Measurements from ENCODE around the gene DUOX2. TPM values are rescaled to one million over a fixed set of nuclear protein-coding genes. Genes with fewer than 3 reads are reported as not detected.

DUOX2 gene
- total and polyA plus RNA-seq, 2 of the 8 experiments (the other 6 are each of a cell fraction or from before 2014, with no cell fraction given), result 0.08 TPM; not detected in 1

DNA sequence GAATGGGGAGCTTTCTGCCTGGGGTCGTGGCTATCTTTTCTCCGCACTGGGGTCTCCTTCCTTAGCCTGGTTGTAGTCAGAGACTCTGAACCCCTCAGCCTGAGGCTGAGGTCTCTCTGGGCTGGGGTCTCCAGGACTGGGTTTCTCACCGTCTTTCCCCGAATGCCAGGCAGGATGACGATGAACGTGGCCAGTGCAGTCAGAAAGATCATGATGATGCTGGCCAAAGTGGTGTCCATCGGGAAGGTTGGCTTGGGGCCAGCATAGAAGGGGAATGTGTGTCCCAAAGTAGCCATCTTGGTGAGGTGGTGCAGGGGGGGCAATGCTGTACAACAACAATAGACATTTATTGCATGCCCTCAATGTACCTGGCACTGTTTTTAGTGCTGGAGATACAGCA lies 8.7 kb upstream of the DUOX2 start:
- Histone ChIP-seq H4K20me1 (replicated peaks in 1 of 2; ENCODE audit: control insufficient read depth in 1 of 2, insufficient read depth in 2 of 2, low read length in 2 of 2) (no peaks in the 10 kb centered on the region), H2BK120ac (replicated peaks; ENCODE audit: low read depth, low read length) (no peak overlapping the region), H3K79me2 (ENCODE audit: control insufficient read depth in 1 of 2, insufficient read depth in 2 of 2, low read length in 2 of 2) (no peaks in the 10 kb centered on the region), H3K27ac (ENCODE audit: low read depth, low read length) (no peak overlapping the region), H2BK15ac (ENCODE audit: low read length) (no peak overlapping the region), H3K18ac (ENCODE audit: extremely low read depth, low read length) (no peak overlapping the region), H2BK5ac (ENCODE audit: low read depth, low read length) (no peak overlapping the region), H3K9me3 (ENCODE audit: insufficient read depth in 2 of 2, low read depth in 1 of 2, low read length in 1 of 2) (no peaks in the 10 kb centered on the region), H3K9ac (replicated peaks in 1 of 4; ENCODE audit: extremely low read depth in 1 of 4, low read depth in 3 of 4, low read length in 3 of 4) (no peak overlapping the region), H4K8ac (ENCODE audit: extremely low read depth, insufficient read depth, low read length) (no peak overlapping the region), H3K4me1 (replicated peaks in 1 of 4; ENCODE audit: control insufficient read depth in 3 of 4, insufficient read depth in 4 of 4, low read length in 3 of 4) (peaks cover 0 to 2% (median 0%) of the 10 kb centered on the region in 4 experiments; a peak in 1 of 7 replicates), H2BK12ac (ENCODE audit: low read depth, low read length) (no peak overlapping the region), H3K27me3 (replicated peaks in 1 of 4; ENCODE audit: control insufficient read depth in 3 of 4, extremely low read depth in 1 of 4, insufficient read depth in 3 of 4, low read length in 3 of 4) (peaks cover 9 to 44% (median 25%) of the 10 kb centered on the region in 4 experiments), H4K5ac (ENCODE audit: insufficient read length, low read depth, low read length) (no peak overlapping the region), H3K4me2 (ENCODE audit: insufficient read depth in 1 of 2, low read depth in 2 of 2, low read length in 2 of 2) (no peak overlapping the region), H2BK20ac (ENCODE audit: low read length) (no peak overlapping the region), H2AK5ac (ENCODE audit: low read depth, low read length) (no peak overlapping the region), H3K4ac (replicated peaks; ENCODE audit: insufficient read length, low read depth, low read length) (no peak overlapping the region), H3K36me3 (ENCODE audit: control insufficient read depth in 2 of 4, insufficient read depth in 4 of 4, low read length in 3 of 4) (no peaks in the 10 kb centered on the region), H2AFZ (ENCODE audit: low read length) (no peak overlapping the region), H4K91ac (replicated peaks; ENCODE audit: insufficient read length, low read length) (no peak overlapping the region), H3K23me2 (ENCODE audit: low read depth, low read length) (no peaks in the 10 kb centered on the region), H3K14ac (ENCODE audit: insufficient read length) (no peak overlapping the region), H3K23ac (ENCODE audit: insufficient read length) (no peak overlapping the region), H3K4me3 (ENCODE audit: extremely low read depth in 1 of 4, insufficient read depth in 2 of 4, low read depth in 3 of 4, low read length in 4 of 4) (no peak overlapping the region), H3K56ac (replicated peaks; ENCODE audit: insufficient read length, low read depth, low read length) (no peak overlapping the region), H3K79me1 (ENCODE audit: low read depth, low read length) (no peaks in the 10 kb centered on the region)
- DNase-seq (ENCODE audit: low read depth in 1 of 2, low spot score in 2 of 2) (no peak), FAIRE-seq (no peak)
- 95% methylated on average over 7 of the region's 7 CpGs; no CpG with 5 or more reads in 1 of the 2 experiments for WGBS, 2 experiments (ENCODE audit: extremely low coverage in 1 of 2, insufficient coverage in 1 of 2, insufficient read length in 1 of 2, insufficient replicate concordance in 2 of 2, low coverage in 1 of 2, low lambda C conversion rate in 2 of 2, missing lambda C conversion rate in 1 of 2)
- CTCF ChIA-PET (ENCODE audit: partially characterized antibody), result interaction anchor here (0.8 to 6.0 kb wide), 9 partner anchors 8 to 88 kb away, joined by 3 to 57 read pairs (median 5); partner anchors contain the start of genes DUOX2 and DUOXA2
- POLR2A ChIA-PET (ENCODE audit: partially characterized antibody), result interaction anchor here (1.2 kb wide), 1 partner anchor 13 kb away, joined by 3 read pairs; no protein-coding TSS in a partner anchor
- no peak for TF ChIP-seq RNF2 (IDR thresholded peaks at IDR 0.05; ENCODE audit: borderline replicate concordance, low read depth, low read length, missing control alignments, poor library complexity, severe bottlenecking)
- no peak for TF ChIP-seq SAP30 (IDR thresholded peaks at IDR 0.05; ENCODE audit: insufficient read depth, insufficient replicate concordance, low read length)
- TF ChIP-seq POLR2A (IDR thresholded peaks at IDR 0.05; ENCODE audit: control extremely low read depth in 1 of 2, low read depth in 2 of 2, low read length in 2 of 2), result no peak
- TF ChIP-seq CHD2 (IDR thresholded peaks at IDR 0.05; ENCODE audit: low read length), result no peak
- TF ChIP-seq KDM5A (IDR thresholded peaks at IDR 0.05; ENCODE audit: low read length), result no peak
- TF ChIP-seq NANOG (IDR thresholded peaks at IDR 0.05; ENCODE audit: insufficient read depth, low read depth, low read length, poor library complexity, severe bottlenecking), result no peak
- no peak for TF ChIP-seq ASH2L (IDR thresholded peaks at IDR 0.05; ENCODE audit: low read length)
- TF ChIP-seq RXRA (IDR thresholded peaks at IDR 0.05; ENCODE audit: insufficient read depth, low read depth, low read length), result no peak
- no peak for TF ChIP-seq JUN (IDR thresholded peaks at IDR 0.05; ENCODE audit: low read depth, low read length)
- TF ChIP-seq TAF1 (IDR thresholded peaks at IDR 0.05; ENCODE audit: low read depth, low read length), result no peak
